Liver (tissue), 9 donors: ENCODE results near the gene IRF8. TPM values are rescaled to one million over a fixed set of nuclear protein-coding genes. Genes with fewer than 3 reads are reported as not detected.

Experiments used
- DNase-seq: peaks from one replicate; pipeline ENCODE4 v3.0.0-alpha.2; 2017; ENCODE audit warnings: low spot score
- H3K27ac ChIP-seq, 2 donors: one replicate each; pipeline ENCODE4 v1.7.0; 2013; ENCODE audit warnings: inconsistent platforms in 2 of 2, low read length in 2 of 2, control low read depth in 1 of 2, low read depth in 1 of 2, mild to moderate bottlenecking in 1 of 2
- H3K27me3 ChIP-seq, 4 donors: one replicate each; pipeline versions ENCODE4 v1.6.1 to v1.7.0; 2013; ENCODE audit warnings: low read length in 3 of 4, inconsistent platforms in 1 of 4, mild to moderate bottlenecking in 1 of 4, moderate library complexity in 1 of 4; ENCODE audit not compliant: control insufficient read depth in 4 of 4, insufficient read depth in 4 of 4
- H3K36me3 ChIP-seq, 4 donors: one replicate each; pipeline versions ENCODE4 v1.6.1 to v1.7.0; 2013; ENCODE audit warnings: low read length in 3 of 4, mild to moderate bottlenecking in 3 of 4, low read depth in 1 of 4, moderate library complexity in 1 of 4; ENCODE audit not compliant: control insufficient read depth in 4 of 4, insufficient read depth in 3 of 4
- H3K4me1 ChIP-seq, 4 donors: one replicate each; pipeline versions ENCODE4 v1.6.1 to v1.7.0; 2013; ENCODE audit warnings: low read length in 3 of 4, mild to moderate bottlenecking in 3 of 4, moderate library complexity in 1 of 4; ENCODE audit not compliant: control insufficient read depth in 4 of 4, insufficient read depth in 4 of 4
- H3K4me3 ChIP-seq, 3 donors: one replicate each; pipeline versions ENCODE4 v1.6.1 to v1.7.0; 2013; ENCODE audit warnings: low read length in 3 of 3, control low read depth in 1 of 3, low read depth in 1 of 3, mild to moderate bottlenecking in 1 of 3
- H3K9ac ChIP-seq, 2 donors: one replicate each; pipeline ENCODE4 v1.7.0; 2013; ENCODE audit warnings: low read length in 2 of 2, mild to moderate bottlenecking in 2 of 2, moderate library complexity in 2 of 2, control low read depth in 1 of 2, low read depth in 1 of 2
- H3K9me3 ChIP-seq, 4 donors: one replicate each; pipeline versions ENCODE4 v1.6.1 to v1.7.0; 2013; ENCODE audit warnings: low read length in 3 of 4; ENCODE audit not compliant: control insufficient read depth in 4 of 4
- EGR1 ChIP-seq, 2 donors: IDR thresholded peaks; 2 replicates each; pipeline ENCODE4 v1.6.1; 2016 to 2018; ENCODE audit warnings: antibody characterized with exemption in 2 of 2, low read depth in 2 of 2
- FOXA2 ChIP-seq: IDR thresholded peaks from 2 replicates; pipeline ENCODE4 v1.6.1; 2016; ENCODE audit warnings: antibody characterized with exemption
- HNF4A ChIP-seq, 2 donors: conservative IDR thresholded peaks; 2 replicates each; pipeline ENCODE4 v1.6.1; 2016; ENCODE audit warnings: antibody characterized with exemption in 2 of 2, mild to moderate bottlenecking in 2 of 2
- HNF4G ChIP-seq: IDR thresholded peaks from 2 replicates; pipeline ENCODE4 v1.6.1; 2016; ENCODE audit warnings: antibody characterized with exemption
- JUND ChIP-seq, 2 donors: IDR thresholded peaks; 2 replicates each; pipeline ENCODE4 v1.6.1; 2016; ENCODE audit warnings: antibody characterized with exemption in 2 of 2
- NR2F2 ChIP-seq: IDR thresholded peaks from 2 replicates; pipeline ENCODE4 v1.6.1; 2016; ENCODE audit warnings: antibody characterized with exemption
- RAD21 ChIP-seq, 2 donors: IDR thresholded peaks; 2 replicates each; pipeline ENCODE4 v1.6.1; 2016; ENCODE audit warnings: antibody characterized with exemption in 2 of 2, mild to moderate bottlenecking in 2 of 2
- RXRA ChIP-seq, 2 donors: IDR thresholded peaks; 2 replicates each; pipeline ENCODE4 v1.6.1; 2017 to 2018; ENCODE audit warnings: antibody characterized with exemption in 2 of 2, mild to moderate bottlenecking in 1 of 2
- SP1 ChIP-seq: IDR thresholded peaks from 2 replicates; pipeline ENCODE4 v1.6.1; 2018; ENCODE audit warnings: antibody characterized with exemption, mild to moderate bottlenecking
- TAF1 ChIP-seq: conservative IDR thresholded peaks from 2 replicates; pipeline ENCODE4 v1.6.1; 2016; ENCODE audit warnings: antibody characterized with exemption, mild to moderate bottlenecking
- YY1 ChIP-seq: IDR thresholded peaks from 2 replicates; pipeline ENCODE4 v1.6.1; 2016; ENCODE audit warnings: antibody characterized with exemption, mild to moderate bottlenecking
- WGBS: extraction: QIAGEN DNeasy Blood & Tissue Kit; methylation state at CpG from one replicate; pipeline ENCODE4 v1.1.7; 2013; 5-methylcytosine and 5-hydroxymethylcytosine counted together
- polyA plus RNA-seq, 2 donors: library from polyadenylated mRNA; stranded (reverse) in 1 of 2; unstranded in 1 of 2; fragments of 200-250 nt in 1 of 2; fragments of >200 nt in 1 of 2; fragmentation: Nextera tagmentation in 1 of 2; extraction: Ambion mirVana in 1 of 2; gene quantifications; one replicate each; pipeline versions ENCODE4 v1.2.1 to v1.2.3, GENCODE V29; 2013 to 2015
- total RNA-seq, 2 donors: library from RNA; depleted of rRNA; stranded (reverse); fragments of >200 nt; gene quantifications; one replicate each; pipeline ENCODE4 v1.2.3, GENCODE V29; 2014
- TF ChIP-seq, protein P1 (sequence below): IDR thresholded peaks from 2 replicates; pipeline ENCODE4 v1.6.1; 2016; ENCODE audit warnings: antibody characterized with exemption
- TF ChIP-seq, protein P2 (sequence below): fragments of 150-350 bp; IDR thresholded peaks from 2 replicates; pipeline ENCODE4 v1.5.1; 2017; ENCODE audit warnings: improper control_type of control experiment, low read depth, low read length; ENCODE audit not compliant: missing input control
- TF ChIP-seq, protein P3 (sequence below): IDR thresholded peaks from 2 replicates; pipeline ENCODE4 v1.6.1; 2016; ENCODE audit warnings: antibody characterized with exemption
- TF ChIP-seq, protein P4 (sequence below): IDR thresholded peaks from 2 replicates; pipeline ENCODE4 v1.6.1; 2016; ENCODE audit warnings: antibody characterized with exemption, mild to moderate bottlenecking
- TF ChIP-seq, protein P5 (sequence below): IDR thresholded peaks from 2 replicates; pipeline ENCODE4 v1.6.1; 2016; ENCODE audit warnings: antibody characterized with exemption
- donor health status: healthy.
- donor health status: healthy.
- donor health status: healthy.
- donor health status: healthy.
- donor health status: healthy.

IRF8 gene
- total and polyA plus RNA-seq, 4 donors: 5.1 to 25.8 (median 12.3) TPM

DNA sequence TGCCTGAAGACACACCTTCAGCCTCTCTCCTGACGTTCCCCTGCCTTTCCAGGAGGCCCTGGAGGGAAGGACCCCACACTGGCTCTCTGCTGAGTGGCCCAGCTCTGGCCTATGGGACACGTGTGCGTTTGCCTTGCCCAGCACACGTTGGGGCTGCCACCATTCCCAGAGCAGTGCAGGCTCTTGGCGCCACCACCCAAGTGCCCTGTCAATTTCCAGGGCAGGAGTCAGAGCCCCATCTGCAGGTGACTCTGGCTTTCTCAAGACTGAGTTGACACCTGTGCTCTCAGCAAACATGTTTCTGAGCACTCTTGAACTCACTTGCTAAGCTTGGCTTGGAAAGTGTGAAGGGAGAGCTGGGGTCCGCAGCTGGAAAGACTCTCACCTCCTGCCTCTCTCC lies 4.7 kb upstream of the IRF8 start:
- no peaks in the 10 kb centered on the region for H3K36me3 ChIP-seq
- DNase-seq: no peak
- H3K27ac ChIP-seq: no peak overlapping the region
- no peak overlapping the region for H3K9ac ChIP-seq
- peaks cover 3 to 6% (median 5%) of the 10 kb centered on the region in 4 donors for H3K4me1 ChIP-seq
- no peak overlapping the region for H3K4me3 ChIP-seq
- TF ChIP-seq HNF4A (conservative IDR thresholded peaks at IDR 0.05) (no peak), EGR1 (IDR thresholded peaks at IDR 0.05; ENCODE audit: low read depth in 2 of 2) (no peak), RAD21 (IDR thresholded peaks at IDR 0.05) (peak; percentile 74 to 77), TAF1 (no peak), JUND (IDR thresholded peaks at IDR 0.05) (no peak), NR2F2 (no peak), HNF4G (no peak), RXRA (IDR thresholded peaks at IDR 0.05) (no peak), FOXA2 (no peak)
- TF ChIP-seq, protein P1, sequence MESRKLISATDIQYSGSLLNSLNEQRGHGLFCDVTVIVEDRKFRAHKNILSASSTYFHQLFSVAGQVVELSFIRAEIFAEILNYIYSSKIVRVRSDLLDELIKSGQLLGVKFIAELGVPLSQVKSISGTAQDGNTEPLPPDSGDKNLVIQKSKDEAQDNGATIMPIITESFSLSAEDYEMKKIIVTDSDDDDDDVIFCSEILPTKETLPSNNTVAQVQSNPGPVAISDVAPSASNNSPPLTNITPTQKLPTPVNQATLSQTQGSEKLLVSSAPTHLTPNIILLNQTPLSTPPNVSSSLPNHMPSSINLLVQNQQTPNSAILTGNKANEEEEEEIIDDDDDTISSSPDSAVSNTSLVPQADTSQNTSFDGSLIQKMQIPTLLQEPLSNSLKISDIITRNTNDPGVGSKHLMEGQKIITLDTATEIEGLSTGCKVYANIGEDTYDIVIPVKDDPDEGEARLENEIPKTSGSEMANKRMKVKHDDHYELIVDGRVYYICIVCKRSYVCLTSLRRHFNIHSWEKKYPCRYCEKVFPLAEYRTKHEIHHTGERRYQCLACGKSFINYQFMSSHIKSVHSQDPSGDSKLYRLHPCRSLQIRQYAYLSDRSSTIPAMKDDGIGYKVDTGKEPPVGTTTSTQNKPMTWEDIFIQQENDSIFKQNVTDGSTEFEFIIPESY: no peak
- TF ChIP-seq, protein P2, sequence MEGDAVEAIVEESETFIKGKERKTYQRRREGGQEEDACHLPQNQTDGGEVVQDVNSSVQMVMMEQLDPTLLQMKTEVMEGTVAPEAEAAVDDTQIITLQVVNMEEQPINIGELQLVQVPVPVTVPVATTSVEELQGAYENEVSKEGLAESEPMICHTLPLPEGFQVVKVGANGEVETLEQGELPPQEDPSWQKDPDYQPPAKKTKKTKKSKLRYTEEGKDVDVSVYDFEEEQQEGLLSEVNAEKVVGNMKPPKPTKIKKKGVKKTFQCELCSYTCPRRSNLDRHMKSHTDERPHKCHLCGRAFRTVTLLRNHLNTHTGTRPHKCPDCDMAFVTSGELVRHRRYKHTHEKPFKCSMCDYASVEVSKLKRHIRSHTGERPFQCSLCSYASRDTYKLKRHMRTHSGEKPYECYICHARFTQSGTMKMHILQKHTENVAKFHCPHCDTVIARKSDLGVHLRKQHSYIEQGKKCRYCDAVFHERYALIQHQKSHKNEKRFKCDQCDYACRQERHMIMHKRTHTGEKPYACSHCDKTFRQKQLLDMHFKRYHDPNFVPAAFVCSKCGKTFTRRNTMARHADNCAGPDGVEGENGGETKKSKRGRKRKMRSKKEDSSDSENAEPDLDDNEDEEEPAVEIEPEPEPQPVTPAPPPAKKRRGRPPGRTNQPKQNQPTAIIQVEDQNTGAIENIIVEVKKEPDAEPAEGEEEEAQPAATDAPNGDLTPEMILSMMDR: peak; percentile 32
- TF ChIP-seq, protein P3, sequence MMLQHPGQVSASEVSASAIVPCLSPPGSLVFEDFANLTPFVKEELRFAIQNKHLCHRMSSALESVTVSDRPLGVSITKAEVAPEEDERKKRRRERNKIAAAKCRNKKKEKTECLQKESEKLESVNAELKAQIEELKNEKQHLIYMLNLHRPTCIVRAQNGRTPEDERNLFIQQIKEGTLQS: no peak
- TF ChIP-seq, protein P4, sequence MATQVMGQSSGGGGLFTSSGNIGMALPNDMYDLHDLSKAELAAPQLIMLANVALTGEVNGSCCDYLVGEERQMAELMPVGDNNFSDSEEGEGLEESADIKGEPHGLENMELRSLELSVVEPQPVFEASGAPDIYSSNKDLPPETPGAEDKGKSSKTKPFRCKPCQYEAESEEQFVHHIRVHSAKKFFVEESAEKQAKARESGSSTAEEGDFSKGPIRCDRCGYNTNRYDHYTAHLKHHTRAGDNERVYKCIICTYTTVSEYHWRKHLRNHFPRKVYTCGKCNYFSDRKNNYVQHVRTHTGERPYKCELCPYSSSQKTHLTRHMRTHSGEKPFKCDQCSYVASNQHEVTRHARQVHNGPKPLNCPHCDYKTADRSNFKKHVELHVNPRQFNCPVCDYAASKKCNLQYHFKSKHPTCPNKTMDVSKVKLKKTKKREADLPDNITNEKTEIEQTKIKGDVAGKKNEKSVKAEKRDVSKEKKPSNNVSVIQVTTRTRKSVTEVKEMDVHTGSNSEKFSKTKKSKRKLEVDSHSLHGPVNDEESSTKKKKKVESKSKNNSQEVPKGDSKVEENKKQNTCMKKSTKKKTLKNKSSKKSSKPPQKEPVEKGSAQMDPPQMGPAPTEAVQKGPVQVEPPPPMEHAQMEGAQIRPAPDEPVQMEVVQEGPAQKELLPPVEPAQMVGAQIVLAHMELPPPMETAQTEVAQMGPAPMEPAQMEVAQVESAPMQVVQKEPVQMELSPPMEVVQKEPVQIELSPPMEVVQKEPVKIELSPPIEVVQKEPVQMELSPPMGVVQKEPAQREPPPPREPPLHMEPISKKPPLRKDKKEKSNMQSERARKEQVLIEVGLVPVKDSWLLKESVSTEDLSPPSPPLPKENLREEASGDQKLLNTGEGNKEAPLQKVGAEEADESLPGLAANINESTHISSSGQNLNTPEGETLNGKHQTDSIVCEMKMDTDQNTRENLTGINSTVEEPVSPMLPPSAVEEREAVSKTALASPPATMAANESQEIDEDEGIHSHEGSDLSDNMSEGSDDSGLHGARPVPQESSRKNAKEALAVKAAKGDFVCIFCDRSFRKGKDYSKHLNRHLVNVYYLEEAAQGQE: no peak
- 56% methylated on average over 6 of the region's 6 CpGs for WGBS
- H3K9me3 ChIP-seq: no peaks in the 10 kb centered on the region
- no peaks in the 10 kb centered on the region for H3K27me3 ChIP-seq

- Histone ChIP-seq H3K4me3 (no peak overlapping the region), H3K9ac (peak overlapping the region in 1 of 2 donors; percentile 6), H3K27me3 (no peaks in the 10 kb centered on the region), H3K9me3 (no peaks in the 10 kb centered on the region), H3K27ac (no peak overlapping the region), H3K36me3 (no peaks in the 10 kb centered on the region), H3K4me1 (peaks cover 11 to 29% (median 17%) of the 10 kb centered on the region in 4 donors)
- TF ChIP-seq, protein P3: no peak
- TF ChIP-seq HNF4A (conservative IDR thresholded peaks at IDR 0.05): no peak
- no peak for TF ChIP-seq YY1
- TF ChIP-seq, protein P4: no peak
- TF ChIP-seq, protein P5, sequence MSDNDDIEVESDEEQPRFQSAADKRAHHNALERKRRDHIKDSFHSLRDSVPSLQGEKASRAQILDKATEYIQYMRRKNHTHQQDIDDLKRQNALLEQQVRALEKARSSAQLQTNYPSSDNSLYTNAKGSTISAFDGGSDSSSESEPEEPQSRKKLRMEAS: no peak
- no peak for TF ChIP-seq RAD21 (IDR thresholded peaks at IDR 0.05)
- no peak for TF ChIP-seq SP1
- TF ChIP-seq NR2F2: no peak
- WGBS: 37% methylated on average over 2 of the region's 2 CpGs
- no peak for DNase-seq
Observed at GRCh38 chr16:85897382-85897781, 1.6 kb upstream of the IRF8 start.
